ENCODE results near the gene CRYBG2.

Gene CRYBG2

GRCh38 chr1:26281091-26281958 is 72.6 kb downstream of the CRYBG2 start:
- no peak for TF ChIP-seq CTCF (IDR thresholded peaks at IDR 0.05)
- Histone ChIP-seq H3K36me3 (no peaks in the 10 kb centered on the region), H3K27me3 (no peaks in the 10 kb centered on the region), H3K27ac (peak overlapping the region; percentile 86 to 92), H3K9me3 (no peaks in the 10 kb centered on the region), H3K4me3 (peak overlapping the region; percentile 74 to 88), H3K4me1 (peaks cover 0 to 80% (median 67%) of the 10 kb centered on the region in 4 donors)
- DNase-seq = no peak
- intact Hi-C loops (cut with DNase I; ENCODE audit: low total_unique reads) = no loop called here

GRCh38 chr1:26280333-26281042 is 73.4 kb downstream of the CRYBG2 start:
- Histone ChIP-seq H3K4me1 (peaks cover 0 to 86% (median 73%) of the 10 kb centered on the region in 4 donors), H3K9me3 (no peaks in the 10 kb centered on the region), H3K36me3 (no peaks in the 10 kb centered on the region), H3K27me3 (no peaks in the 10 kb centered on the region), H3K4me3 (peak overlapping the region; percentile 74 to 88), H3K27ac (peak overlapping the region; percentile 86 to 92)
- intact Hi-C loops (cut with DNase I; ENCODE audit: low total_unique reads) = no loop called here
- peak in 1 of 2 donors; percentile 68 for DNase-seq
- no peak for TF ChIP-seq CTCF (IDR thresholded peaks at IDR 0.05)

GRCh38 chr1:26279456-26280332 is 74.2 kb downstream of the CRYBG2 start, which contains the start of gene SH3BGRL3:
Gene SH3BGRL3 (plus strand): TSS chr1:26280086. CDS start chr1:26280156, 70 bp downstream.
- TF ChIP-seq CTCF (IDR thresholded peaks at IDR 0.05) = peak in 1 of 2 experiments; percentile 19
- DNase-seq = peak; percentile 90 to 94
- H3K27me3 ChIP-seq = no peaks in the 10 kb centered on the region
- peaks cover 0 to 84% (median 71%) of the 10 kb centered on the region in 4 donors for H3K4me1 ChIP-seq
- peak within 1 kb of the TSS; percentile 86 to 92 for H3K27ac ChIP-seq
- H3K36me3 ChIP-seq = no peaks in the 10 kb centered on the region
- intact Hi-C loops (cut with DNase I; ENCODE audit: low total_unique reads) = loop anchor here (5.0 kb wide), 1 partner anchor 1338 kb away; no protein-coding TSS in a partner anchor
- H3K9me3 ChIP-seq = no peaks in the 10 kb centered on the region
- peak within 1 kb of the TSS; percentile 74 to 88 for H3K4me3 ChIP-seq

GRCh38 chr1:26278724-26279455 is 75.0 kb downstream of the CRYBG2 start:
- DNase-seq = peak; percentile 65 to 87
- H3K36me3 ChIP-seq = no peaks in the 10 kb centered on the region
- H3K4me1 ChIP-seq = peaks cover 0 to 76% (median 63%) of the 10 kb centered on the region in 4 donors
- H3K27me3 ChIP-seq = no peaks in the 10 kb centered on the region
- H3K9me3 ChIP-seq = no peaks in the 10 kb centered on the region
- intact Hi-C loops (cut with DNase I; ENCODE audit: low total_unique reads) = loop anchor here (5.0 kb wide), 1 partner anchor 1338 kb away; no protein-coding TSS in a partner anchor
- H3K27ac ChIP-seq = peak overlapping the region; percentile 86 to 92
- H3K4me3 ChIP-seq = peak overlapping the region; percentile 74 to 88
- TF ChIP-seq CTCF (IDR thresholded peaks at IDR 0.05) = no peak
